HEK293 (cell line): ENCODE results near the gene DENND2C.

Experiments
- CTCF ChIA-PET: fragments of 350-600 bp; formaldehyde crosslinking; extraction: SDS; loops from one replicate; lab custom pipeline; 2021; ENCODE audit warnings: antibody characterized with exemption; lab: Yijun Ruan, JAX
- POLR2A ChIA-PET: fragments of 300-600 bp; formaldehyde crosslinking; extraction: SDS; loops from one replicate; lab custom pipeline; 2020; ENCODE audit warnings: antibody characterized with exemption, inconsistent platforms; lab: Yijun Ruan, JAX
- H3K27ac ChIP-seq: fragments of 200-500 bp; sonication (Bioruptor generic); 2 replicates; pipeline ENCODE4 v1.5.1; 2014; ENCODE audit warnings: low read depth, low read length, control low read depth, inconsistent platforms; ENCODE audit errors: extremely low read depth
- H3K36me3 ChIP-seq, 2 experiments: fragments of 200-500 bp in 1 of 2; sonication (Bioruptor generic) in 1 of 2; 1 replicate in 1 of 2; 2 replicates in 1 of 2; pipeline ENCODE4 v1.5.1; 2014 to 2017; ENCODE audit warnings: inconsistent platforms in 2 of 2, low read length in 2 of 2; ENCODE audit not compliant: control insufficient read depth in 2 of 2, insufficient read depth in 1 of 2
- H3K4me1 ChIP-seq: fragments of 200-500 bp; sonication (Bioruptor generic); 2 replicates; pipeline ENCODE4 v1.5.1; 2014; ENCODE audit warnings: mild to moderate bottlenecking, low read length, inconsistent platforms; ENCODE audit not compliant: control insufficient read depth, insufficient read depth
- H3K4me3 ChIP-seq: 2 replicates; pipeline ENCODE4 v1.5.1; 2011; ENCODE audit warnings: low read depth, mild to moderate bottlenecking, control low read depth, low read length, moderate library complexity
- H3K9me3 ChIP-seq: fragments of 200-500 bp; sonication (Bioruptor generic); 2 replicates; pipeline ENCODE4 v1.5.1; 2014; ENCODE audit warnings: low read depth, low read length, inconsistent platforms; ENCODE audit not compliant: control insufficient read depth, insufficient read depth
- KLF10 ChIP-seq: fragments of 450-650 bp; IDR thresholded peaks from 2 replicates; pipeline ENCODE4 v1.5.1; 2018; ENCODE audit warnings: missing biosample characterization, mild to moderate bottlenecking, missing genetic modification characterization
- OVOL3 ChIP-seq: fragments of 450-650 bp; formaldehyde crosslinking; IDR thresholded peaks from 2 replicates; pipeline ENCODE4 v1.5.1; 2016; ENCODE audit warnings: missing biosample characterization, missing genetic modification characterization
- RBAK ChIP-seq: fragments of 450-650 bp; formaldehyde crosslinking; IDR thresholded peaks from 2 replicates; pipeline ENCODE4 v1.5.1; 2016; ENCODE audit warnings: missing biosample characterization, missing genetic modification characterization
- TCF7L2 ChIP-seq: IDR thresholded peaks from 2 replicates; pipeline ENCODE4 v1.6.1; 2011; ENCODE audit warnings: low read depth, mild to moderate bottlenecking, inconsistent platforms, low read length, moderate library complexity, borderline replicate concordance
- ZFP69B ChIP-seq: fragments of 450-650 bp; formaldehyde crosslinking; IDR thresholded peaks from 2 replicates; pipeline ENCODE4 v1.5.1; 2016; ENCODE audit warnings: missing biosample characterization, missing genetic modification characterization
- ZNF211 ChIP-seq: fragments of 450-650 bp; formaldehyde crosslinking; IDR thresholded peaks from 2 replicates; pipeline ENCODE4 v1.5.1; 2016; ENCODE audit warnings: low read depth, missing biosample characterization, missing genetic modification characterization
- ZNF335 ChIP-seq: fragments of 450-650 bp; formaldehyde crosslinking; conservative IDR thresholded peaks from 2 replicates; pipeline ENCODE4 v1.5.1; 2016; ENCODE audit warnings: missing biosample characterization, missing genetic modification characterization
- ZNF416 ChIP-seq: fragments of 450-650 bp; formaldehyde crosslinking; IDR thresholded peaks from 2 replicates; pipeline ENCODE4 v1.5.1; 2016; ENCODE audit warnings: missing biosample characterization, missing genetic modification characterization
- ZNF426 ChIP-seq: fragments of 450-650 bp; formaldehyde crosslinking; IDR thresholded peaks from 2 replicates; pipeline ENCODE4 v1.5.1; 2017; ENCODE audit warnings: missing biosample characterization, missing genetic modification characterization, mild to moderate bottlenecking, inconsistent platforms, moderate library complexity
- ZNF510 ChIP-seq: fragments of 450-650 bp; formaldehyde crosslinking; IDR thresholded peaks from 2 replicates; pipeline ENCODE4 v1.5.1; 2018; ENCODE audit warnings: mild to moderate bottlenecking, missing genetic modification characterization, missing biosample characterization; ENCODE audit not compliant: insufficient replicate concordance
- ZNF513 ChIP-seq: fragments of 450-650 bp; IDR thresholded peaks from 2 replicates; pipeline ENCODE4 v1.5.1; 2018; ENCODE audit warnings: missing biosample characterization, missing genetic modification characterization
- ZNF555 ChIP-seq: fragments of 450-650 bp; formaldehyde crosslinking; conservative IDR thresholded peaks from 2 replicates; pipeline ENCODE4 v1.5.1; 2017; ENCODE audit warnings: missing biosample characterization, mild to moderate bottlenecking, missing genetic modification characterization, inconsistent platforms
- ZNF585B ChIP-seq: fragments of 450-650 bp; formaldehyde crosslinking; IDR thresholded peaks from 2 replicates; pipeline ENCODE4 v1.5.1; 2016; ENCODE audit warnings: missing biosample characterization, missing genetic modification characterization
- ZNF707 ChIP-seq: fragments of 450-650 bp; formaldehyde crosslinking; IDR thresholded peaks from 2 replicates; pipeline ENCODE4 v1.5.1; 2016; ENCODE audit warnings: missing biosample characterization, missing genetic modification characterization
- ZNF792 ChIP-seq: fragments of 450-650 bp; formaldehyde crosslinking; IDR thresholded peaks from 2 replicates; pipeline ENCODE4 v1.5.1; 2016; ENCODE audit warnings: missing biosample characterization, missing genetic modification characterization
- TF ChIP-seq, protein P1 (sequence below): fragments of 450-650 bp; formaldehyde crosslinking; IDR thresholded peaks from 2 replicates; pipeline ENCODE4 v1.5.1; 2016; ENCODE audit warnings: missing biosample characterization, missing genetic modification characterization
- TF ChIP-seq, protein P2 (sequence below): fragments of 450-650 bp; formaldehyde crosslinking; IDR thresholded peaks from 2 replicates; pipeline ENCODE4 v1.5.1; 2016; ENCODE audit warnings: missing biosample characterization, missing genetic modification characterization, low read depth
- TF ChIP-seq, protein P3 (sequence below): fragments of 450-650 bp; formaldehyde crosslinking; IDR thresholded peaks from 2 replicates; pipeline ENCODE4 v1.5.1; 2016; ENCODE audit warnings: missing biosample characterization, missing genetic modification characterization, low read depth

Gene DENND2C

DNA sequence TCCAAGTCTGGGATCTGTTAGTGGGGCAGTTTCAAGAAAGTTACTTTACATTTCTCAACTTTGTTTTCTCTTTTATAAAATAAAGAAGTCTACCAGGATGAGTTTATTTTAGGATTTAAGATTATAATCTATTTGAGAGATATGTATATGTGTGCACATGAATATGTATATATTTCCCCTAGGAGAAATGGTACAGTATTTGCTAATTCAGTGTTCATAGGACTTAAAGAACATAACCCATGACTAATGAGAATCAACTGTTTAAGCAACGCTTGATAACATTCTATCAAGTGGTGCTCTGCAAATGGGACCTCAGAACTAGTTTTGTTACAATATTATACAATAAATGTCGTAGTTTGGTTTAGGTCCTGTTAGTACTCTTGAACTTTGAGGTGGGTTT, 95.5 kb downstream of the DENND2C start:
- Histone ChIP-seq H3K4me3 (no peak overlapping the region), H3K4me1 (no peaks in the 10 kb centered on the region), H3K9me3 (no peaks in the 10 kb centered on the region), H3K36me3 (peaks cover 72 to 90% of the 10 kb centered on the region in 2 experiments), H3K27ac (no peak overlapping the region)
- CTCF ChIA-PET, result no interaction called here
- POLR2A ChIA-PET, result interaction anchor here (0.7 to 1.2 kb wide), 2 partner anchors 10 to 95 kb away, joined by 3 to 7 read pairs; partner anchors contain the start of gene DENND2C
- TF ChIP-seq, protein P1, sequence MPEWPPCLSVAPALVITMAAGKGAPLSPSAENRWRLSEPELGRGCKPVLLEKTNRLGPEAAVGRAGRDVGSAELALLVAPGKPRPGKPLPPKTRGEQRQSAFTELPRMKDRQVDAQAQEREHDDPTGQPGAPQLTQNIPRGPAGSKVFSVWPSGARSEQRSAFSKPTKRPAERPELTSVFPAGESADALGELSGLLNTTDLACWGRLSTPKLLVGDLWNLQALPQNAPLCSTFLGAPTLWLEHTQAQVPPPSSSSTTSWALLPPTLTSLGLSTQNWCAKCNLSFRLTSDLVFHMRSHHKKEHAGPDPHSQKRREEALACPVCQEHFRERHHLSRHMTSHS (tag by site-specific recombination), result no peak
- TF ChIP-seq, protein P2, sequence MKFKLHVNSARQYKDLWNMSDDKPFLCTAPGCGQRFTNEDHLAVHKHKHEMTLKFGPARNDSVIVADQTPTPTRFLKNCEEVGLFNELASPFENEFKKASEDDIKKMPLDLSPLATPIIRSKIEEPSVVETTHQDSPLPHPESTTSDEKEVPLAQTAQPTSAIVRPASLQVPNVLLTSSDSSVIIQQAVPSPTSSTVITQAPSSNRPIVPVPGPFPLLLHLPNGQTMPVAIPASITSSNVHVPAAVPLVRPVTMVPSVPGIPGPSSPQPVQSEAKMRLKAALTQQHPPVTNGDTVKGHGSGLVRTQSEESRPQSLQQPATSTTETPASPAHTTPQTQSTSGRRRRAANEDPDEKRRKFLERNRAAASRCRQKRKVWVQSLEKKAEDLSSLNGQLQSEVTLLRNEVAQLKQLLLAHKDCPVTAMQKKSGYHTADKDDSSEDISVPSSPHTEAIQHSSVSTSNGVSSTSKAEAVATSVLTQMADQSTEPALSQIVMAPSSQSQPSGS, result no peak
- TF ChIP-seq ZNF211, result no peak
- TF ChIP-seq, protein P3, sequence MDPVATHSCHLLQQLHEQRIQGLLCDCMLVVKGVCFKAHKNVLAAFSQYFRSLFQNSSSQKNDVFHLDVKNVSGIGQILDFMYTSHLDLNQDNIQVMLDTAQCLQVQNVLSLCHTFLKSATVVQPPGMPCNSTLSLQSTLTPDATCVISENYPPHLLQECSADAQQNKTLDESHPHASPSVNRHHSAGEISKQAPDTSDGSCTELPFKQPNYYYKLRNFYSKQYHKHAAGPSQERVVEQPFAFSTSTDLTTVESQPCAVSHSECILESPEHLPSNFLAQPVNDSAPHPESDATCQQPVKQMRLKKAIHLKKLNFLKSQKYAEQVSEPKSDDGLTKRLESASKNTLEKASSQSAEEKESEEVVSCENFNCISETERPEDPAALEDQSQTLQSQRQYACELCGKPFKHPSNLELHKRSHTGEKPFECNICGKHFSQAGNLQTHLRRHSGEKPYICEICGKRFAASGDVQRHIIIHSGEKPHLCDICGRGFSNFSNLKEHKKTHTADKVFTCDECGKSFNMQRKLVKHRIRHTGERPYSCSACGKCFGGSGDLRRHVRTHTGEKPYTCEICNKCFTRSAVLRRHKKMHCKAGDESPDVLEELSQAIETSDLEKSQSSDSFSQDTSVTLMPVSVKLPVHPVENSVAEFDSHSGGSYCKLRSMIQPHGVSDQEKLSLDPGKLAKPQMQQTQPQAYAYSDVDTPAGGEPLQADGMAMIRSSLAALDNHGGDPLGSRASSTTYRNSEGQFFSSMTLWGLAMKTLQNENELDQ (tag by site-specific recombination), result no peak
- no peak for TF ChIP-seq ZNF513
- no peak for TF ChIP-seq ZNF585B (tag by site-specific recombination)
- no peak for TF ChIP-seq ZNF426
- TF ChIP-seq RBAK (tag by site-specific recombination), result no peak
- no peak for TF ChIP-seq ZNF792 (tag by site-specific recombination)
- no peak for TF ChIP-seq ZFP69B (tag by site-specific recombination)

DNA sequence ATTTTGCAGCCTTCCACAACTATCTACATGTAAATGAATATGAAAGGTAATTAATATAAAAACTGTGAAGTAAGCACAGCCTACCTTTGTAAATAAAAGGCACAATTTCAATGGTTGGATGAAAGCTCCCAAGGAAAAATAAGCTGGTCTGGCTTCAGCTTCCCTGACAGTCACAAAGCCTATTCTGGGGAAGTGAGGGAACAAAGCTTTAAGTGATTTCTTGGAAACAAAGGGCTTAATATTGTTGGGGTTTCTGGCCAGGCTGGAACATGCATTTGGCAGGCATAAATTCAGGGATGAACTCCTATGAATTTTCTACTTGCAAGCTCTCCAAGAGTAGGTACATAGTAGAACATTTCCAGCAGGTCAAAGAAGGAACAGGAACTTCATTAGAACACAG, 105.7 kb downstream of the DENND2C start:
- Histone ChIP-seq H3K27ac (no peak overlapping the region), H3K36me3 (peaks cover 27 to 50% of the 10 kb centered on the region in 2 experiments), H3K9me3 (no peaks in the 10 kb centered on the region), H3K4me1 (no peaks in the 10 kb centered on the region), H3K4me3 (no peak overlapping the region)
- ChIA-PET POLR2A (interaction anchor here (0.6 kb wide), 1 partner anchor 11 kb away, joined by 7 read pairs; no protein-coding TSS in a partner anchor), CTCF (no interaction called here)
- TF ChIP-seq ZNF555 (no peak), ZNF335 (tag by site-specific recombination) (no peak), ZNF707 (tag by site-specific recombination) (no peak), KLF10 (tag by site-specific recombination) (no peak), ZNF510 (tag by site-specific recombination) (no peak), TCF7L2 (no peak), ZNF416 (no peak), OVOL3 (tag by site-specific recombination) (no peak)
- TF ChIP-seq, protein P3 (tag by site-specific recombination), result no peak
